ENCODE results near the gene HJURP. TPM values are rescaled to one million over a fixed set of nuclear protein-coding genes. Genes with fewer than 3 reads are reported as not detected.

HJURP gene
- total RNA-seq, 6 experiments from 2014 or later, result 0.27 to 2.5 (median 0.89) TPM

- 100% methylated on average over 3 of the region's 7 CpGs for WGBS (ENCODE audit: insufficient coverage, low coverage, low lambda C conversion rate, missing lambda C conversion rate)
- DNase-seq (no peak), ATAC-seq (no peak)
- Histone ChIP-seq H3K4me1 (peaks cover 0 to 4% (median 0%) of the 10 kb centered on the region in 4 donors), H3K9me3 (no peaks in the 10 kb centered on the region), H3K36me3 (no peaks in the 10 kb centered on the region), H3K27ac (no peak overlapping the region), H3K27me3 (no peaks in the 10 kb centered on the region), H3K4me3 (no peak overlapping the region)
- intact Hi-C loops (cut with DNase I), result no loop called here
- TF ChIP-seq, protein P1, sequence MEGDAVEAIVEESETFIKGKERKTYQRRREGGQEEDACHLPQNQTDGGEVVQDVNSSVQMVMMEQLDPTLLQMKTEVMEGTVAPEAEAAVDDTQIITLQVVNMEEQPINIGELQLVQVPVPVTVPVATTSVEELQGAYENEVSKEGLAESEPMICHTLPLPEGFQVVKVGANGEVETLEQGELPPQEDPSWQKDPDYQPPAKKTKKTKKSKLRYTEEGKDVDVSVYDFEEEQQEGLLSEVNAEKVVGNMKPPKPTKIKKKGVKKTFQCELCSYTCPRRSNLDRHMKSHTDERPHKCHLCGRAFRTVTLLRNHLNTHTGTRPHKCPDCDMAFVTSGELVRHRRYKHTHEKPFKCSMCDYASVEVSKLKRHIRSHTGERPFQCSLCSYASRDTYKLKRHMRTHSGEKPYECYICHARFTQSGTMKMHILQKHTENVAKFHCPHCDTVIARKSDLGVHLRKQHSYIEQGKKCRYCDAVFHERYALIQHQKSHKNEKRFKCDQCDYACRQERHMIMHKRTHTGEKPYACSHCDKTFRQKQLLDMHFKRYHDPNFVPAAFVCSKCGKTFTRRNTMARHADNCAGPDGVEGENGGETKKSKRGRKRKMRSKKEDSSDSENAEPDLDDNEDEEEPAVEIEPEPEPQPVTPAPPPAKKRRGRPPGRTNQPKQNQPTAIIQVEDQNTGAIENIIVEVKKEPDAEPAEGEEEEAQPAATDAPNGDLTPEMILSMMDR (IDR thresholded peaks at IDR 0.05), result no peak
- TF ChIP-seq POLR2A (IDR thresholded peaks at IDR 0.05), result no peak
Observed at GRCh38 chr2:233850745-233851144, 3.6 kb downstream of the HJURP start.

GRCh38 chr2:233849607-233850271, 4.6 kb downstream of the HJURP start:
- no peak for TF ChIP-seq POLR2A (IDR thresholded peaks at IDR 0.05)
- TF ChIP-seq, protein P1 (IDR thresholded peaks at IDR 0.05), result no peak
- no peaks in the 10 kb centered on the region for H3K9me3 ChIP-seq
- H3K27ac ChIP-seq, result no peak overlapping the region
- DNase-seq (no peak), ATAC-seq (no peak)
- H3K4me1 ChIP-seq, result peaks cover 0 to 4% (median 0%) of the 10 kb centered on the region in 4 donors
- no peak overlapping the region for H3K4me3 ChIP-seq
- H3K27me3 ChIP-seq, result no peaks in the 10 kb centered on the region
- intact Hi-C loops (cut with DNase I), result no loop called here
- H3K36me3 ChIP-seq, result no peaks in the 10 kb centered on the region
- 93% methylated on average over 13 of the region's 13 CpGs for WGBS (ENCODE audit: insufficient coverage, low coverage, low lambda C conversion rate, missing lambda C conversion rate)

DNA sequence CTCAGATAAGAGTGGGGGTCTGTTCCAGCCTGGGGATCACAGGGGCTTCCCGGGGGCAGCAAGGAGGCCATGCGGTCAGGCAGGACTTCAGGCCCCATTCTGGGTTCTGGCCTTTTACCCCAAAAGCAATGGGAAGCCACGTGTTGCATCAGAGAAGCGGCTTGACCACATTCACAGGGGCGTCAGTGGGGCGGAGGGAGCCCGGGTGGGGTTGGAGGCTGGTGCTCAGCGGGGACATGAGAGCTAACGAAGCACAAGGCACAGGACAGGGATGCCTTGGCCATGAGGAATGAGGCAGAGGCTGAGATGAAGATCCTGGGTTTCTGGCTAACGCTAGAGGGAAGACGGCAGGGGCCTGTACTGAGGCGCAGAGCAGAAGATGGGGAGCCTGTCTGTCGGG, 6.1 kb downstream of the HJURP start:
- H3K36me3 ChIP-seq, result no peaks in the 10 kb centered on the region
- no peak for TF ChIP-seq POLR2A (IDR thresholded peaks at IDR 0.05)
- TF ChIP-seq, protein P1 (IDR thresholded peaks at IDR 0.05), result no peak

GRCh38 chr2:233847248-233847898, 7.0 kb downstream of the HJURP start:
- WGBS (ENCODE audit: insufficient coverage, low coverage, low lambda C conversion rate, missing lambda C conversion rate), result 94% methylated on average over 5 of the region's 13 CpGs
- Histone ChIP-seq H3K4me3 (no peak overlapping the region), H3K27ac (no peak overlapping the region), H3K4me1 (no peaks in the 10 kb centered on the region), H3K36me3 (no peaks in the 10 kb centered on the region), H3K9me3 (no peaks in the 10 kb centered on the region), H3K27me3 (no peaks in the 10 kb centered on the region)
- no peak for TF ChIP-seq POLR2A (IDR thresholded peaks at IDR 0.05)
- TF ChIP-seq, protein P1 (IDR thresholded peaks at IDR 0.05), result no peak
- intact Hi-C loops (cut with DNase I), result no loop called here
- ATAC-seq (no peak), DNase-seq (no peak)

More for the DNA sequence above, 6.1 kb downstream of the HJURP start:
- Histone ChIP-seq H3K27ac (no peak overlapping the region), H3K9me3 (no peaks in the 10 kb centered on the region), H3K27me3 (no peaks in the 10 kb centered on the region), H3K4me3 (no peak overlapping the region), H3K4me1 (no peaks in the 10 kb centered on the region)
- ATAC-seq (no peak), DNase-seq (no peak)
- intact Hi-C loops (cut with DNase I), result no loop called here
- whole genome bisulfite sequencing (ENCODE audit: insufficient coverage, low coverage, low lambda C conversion rate, missing lambda C conversion rate), result 96% methylated on average over 12 of the region's 13 CpGs
